Measurements from ENCODE around the gene RALGDS. TPM values are rescaled to one million over a fixed set of nuclear protein-coding genes. Genes with fewer than 3 reads are reported as not detected.

Gene RALGDS
- total and polyA plus RNA-seq, 9 of the 15 experiments (the other 6 are each of a cell fraction or from before 2014, with no cell fraction given): 0.75 to 43.3 (median 27.1) TPM

DNA sequence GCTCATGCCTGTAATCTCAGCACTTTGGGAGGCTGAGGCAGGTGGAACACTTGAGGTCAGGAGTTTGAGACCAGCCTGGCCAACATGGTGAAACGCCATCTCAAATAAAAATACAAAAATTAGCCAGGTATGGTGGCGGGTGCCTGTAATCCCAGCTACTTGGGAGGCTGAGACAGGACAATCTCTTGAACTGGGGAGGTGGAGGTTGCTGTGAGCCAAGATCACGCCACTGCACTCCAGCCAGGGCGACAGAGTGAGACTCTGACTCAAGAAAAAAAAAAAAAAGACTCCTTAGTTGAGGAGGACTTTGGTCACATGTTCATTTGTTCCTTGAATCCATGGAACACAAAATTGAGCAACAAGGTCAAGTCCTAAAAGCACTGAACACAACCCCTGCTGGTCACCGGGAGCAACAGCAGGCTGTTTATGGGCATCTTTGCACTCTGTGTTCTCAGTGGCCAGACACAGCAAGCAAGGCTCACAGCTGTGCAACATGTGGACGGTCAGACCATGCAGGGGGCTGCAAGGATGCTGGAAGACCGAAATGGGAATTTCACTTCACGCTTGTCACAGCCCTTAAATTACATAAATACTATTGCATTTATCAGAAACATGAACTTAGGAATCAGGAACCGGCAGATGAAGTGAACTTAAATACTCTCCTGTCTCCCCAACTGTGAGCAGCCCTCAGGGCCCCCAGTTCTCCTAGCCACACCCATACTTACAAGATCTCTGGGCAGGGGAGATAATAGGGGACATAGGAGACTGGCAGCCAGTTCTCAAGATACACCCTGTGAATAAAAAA is 39.9 kb upstream of the RALGDS start (continued):
- TF ChIP-seq, protein P1, sequence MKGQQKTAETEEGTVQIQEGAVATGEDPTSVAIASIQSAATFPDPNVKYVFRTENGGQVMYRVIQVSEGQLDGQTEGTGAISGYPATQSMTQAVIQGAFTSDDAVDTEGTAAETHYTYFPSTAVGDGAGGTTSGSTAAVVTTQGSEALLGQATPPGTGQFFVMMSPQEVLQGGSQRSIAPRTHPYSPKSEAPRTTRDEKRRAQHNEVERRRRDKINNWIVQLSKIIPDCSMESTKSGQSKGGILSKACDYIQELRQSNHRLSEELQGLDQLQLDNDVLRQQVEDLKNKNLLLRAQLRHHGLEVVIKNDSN (CRISPR knock-in tag; IDR thresholded peaks at IDR 0.05): peak; percentile 75
- TF ChIP-seq, protein P2, sequence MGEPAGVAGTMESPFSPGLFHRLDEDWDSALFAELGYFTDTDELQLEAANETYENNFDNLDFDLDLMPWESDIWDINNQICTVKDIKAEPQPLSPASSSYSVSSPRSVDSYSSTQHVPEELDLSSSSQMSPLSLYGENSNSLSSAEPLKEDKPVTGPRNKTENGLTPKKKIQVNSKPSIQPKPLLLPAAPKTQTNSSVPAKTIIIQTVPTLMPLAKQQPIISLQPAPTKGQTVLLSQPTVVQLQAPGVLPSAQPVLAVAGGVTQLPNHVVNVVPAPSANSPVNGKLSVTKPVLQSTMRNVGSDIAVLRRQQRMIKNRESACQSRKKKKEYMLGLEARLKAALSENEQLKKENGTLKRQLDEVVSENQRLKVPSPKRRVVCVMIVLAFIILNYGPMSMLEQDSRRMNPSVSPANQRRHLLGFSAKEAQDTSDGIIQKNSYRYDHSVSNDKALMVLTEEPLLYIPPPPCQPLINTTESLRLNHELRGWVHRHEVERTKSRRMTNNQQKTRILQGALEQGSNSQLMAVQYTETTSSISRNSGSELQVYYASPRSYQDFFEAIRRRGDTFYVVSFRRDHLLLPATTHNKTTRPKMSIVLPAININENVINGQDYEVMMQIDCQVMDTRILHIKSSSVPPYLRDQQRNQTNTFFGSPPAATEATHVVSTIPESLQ (CRISPR knock-in tag; IDR thresholded peaks at IDR 0.05): no peak
- TF ChIP-seq ZNF696 (CRISPR knock-in tag; conservative IDR thresholded peaks at IDR 0.05): no peak
- no peak for TF ChIP-seq HMG20B (CRISPR knock-in tag; IDR thresholded peaks at IDR 0.05)
- TF ChIP-seq CBX1 (IDR thresholded peaks at IDR 0.05; ENCODE audit: low read depth): no peak
- TF ChIP-seq C11orf30 (IDR thresholded peaks at IDR 0.05; ENCODE audit: low read depth): no peak
- no peak for TF ChIP-seq ZBTB17 (CRISPR knock-in tag; IDR thresholded peaks at IDR 0.05)
- TF ChIP-seq, protein P3, sequence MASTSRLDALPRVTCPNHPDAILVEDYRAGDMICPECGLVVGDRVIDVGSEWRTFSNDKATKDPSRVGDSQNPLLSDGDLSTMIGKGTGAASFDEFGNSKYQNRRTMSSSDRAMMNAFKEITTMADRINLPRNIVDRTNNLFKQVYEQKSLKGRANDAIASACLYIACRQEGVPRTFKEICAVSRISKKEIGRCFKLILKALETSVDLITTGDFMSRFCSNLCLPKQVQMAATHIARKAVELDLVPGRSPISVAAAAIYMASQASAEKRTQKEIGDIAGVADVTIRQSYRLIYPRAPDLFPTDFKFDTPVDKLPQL (IDR thresholded peaks at IDR 0.05; ENCODE audit: extremely low read depth, insufficient read length): no peak
- TF ChIP-seq TRIM28 (IDR thresholded peaks at IDR 0.05): peak; percentile 16; the same call in 1 of the 2 replicates
- TF ChIP-seq, protein P4, sequence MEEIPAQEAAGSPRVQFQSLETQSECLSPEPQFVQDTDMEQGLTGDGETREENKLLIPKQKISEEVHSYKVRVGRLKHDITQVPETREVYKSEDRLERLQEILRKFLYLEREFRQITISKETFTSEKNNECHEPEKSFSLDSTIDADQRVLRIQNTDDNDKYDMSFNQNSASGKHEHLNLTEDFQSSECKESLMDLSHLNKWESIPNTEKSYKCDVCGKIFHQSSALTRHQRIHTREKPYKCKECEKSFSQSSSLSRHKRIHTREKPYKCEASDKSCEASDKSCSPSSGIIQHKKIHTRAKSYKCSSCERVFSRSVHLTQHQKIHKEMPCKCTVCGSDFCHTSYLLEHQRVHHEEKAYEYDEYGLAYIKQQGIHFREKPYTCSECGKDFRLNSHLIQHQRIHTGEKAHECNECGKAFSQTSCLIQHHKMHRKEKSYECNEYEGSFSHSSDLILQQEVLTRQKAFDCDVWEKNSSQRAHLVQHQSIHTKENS (CRISPR knock-in tag; IDR thresholded peaks at IDR 0.05): no peak
- no peak for TF ChIP-seq ZSCAN29 (IDR thresholded peaks at IDR 0.05)
- TF ChIP-seq, protein P5, sequence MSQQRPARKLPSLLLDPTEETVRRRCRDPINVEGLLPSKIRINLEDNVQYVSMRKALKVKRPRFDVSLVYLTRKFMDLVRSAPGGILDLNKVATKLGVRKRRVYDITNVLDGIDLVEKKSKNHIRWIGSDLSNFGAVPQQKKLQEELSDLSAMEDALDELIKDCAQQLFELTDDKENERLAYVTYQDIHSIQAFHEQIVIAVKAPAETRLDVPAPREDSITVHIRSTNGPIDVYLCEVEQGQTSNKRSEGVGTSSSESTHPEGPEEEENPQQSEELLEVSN (IDR thresholded peaks at IDR 0.05; ENCODE audit: borderline replicate concordance in 1 of 2, extremely low read depth in 1 of 2, insufficient read depth in 1 of 2, insufficient read length in 1 of 2, low read depth in 1 of 2, low read length in 1 of 2, poor library complexity in 1 of 2, severe bottlenecking in 1 of 2): no peak
- TF ChIP-seq, protein P6, sequence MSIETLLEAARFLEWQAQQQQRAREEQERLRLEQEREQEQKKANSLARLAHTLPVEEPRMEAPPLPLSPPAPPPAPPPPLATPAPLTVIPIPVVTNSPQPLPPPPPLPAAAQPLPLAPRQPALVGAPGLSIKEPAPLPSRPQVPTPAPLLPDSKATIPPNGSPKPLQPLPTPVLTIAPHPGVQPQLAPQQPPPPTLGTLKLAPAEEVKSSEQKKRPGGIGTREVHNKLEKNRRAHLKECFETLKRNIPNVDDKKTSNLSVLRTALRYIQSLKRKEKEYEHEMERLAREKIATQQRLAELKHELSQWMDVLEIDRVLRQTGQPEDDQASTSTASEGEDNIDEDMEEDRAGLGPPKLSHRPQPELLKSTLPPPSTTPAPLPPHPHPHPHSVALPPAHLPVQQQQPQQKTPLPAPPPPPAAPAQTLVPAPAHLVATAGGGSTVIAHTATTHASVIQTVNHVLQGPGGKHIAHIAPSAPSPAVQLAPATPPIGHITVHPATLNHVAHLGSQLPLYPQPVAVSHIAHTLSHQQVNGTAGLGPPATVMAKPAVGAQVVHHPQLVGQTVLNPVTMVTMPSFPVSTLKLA (conservative IDR thresholded peaks at IDR 0.05): peak in 1 of 2 experiments; percentile 73; a peak in 1 of 4 replicates
- no peak for TF ChIP-seq POLR2A (conservative IDR thresholded peaks at IDR 0.05)
- TF ChIP-seq KLF16 (IDR thresholded peaks at IDR 0.05): no peak
- TF ChIP-seq STAT5B (CRISPR knock-in tag; IDR thresholded peaks at IDR 0.05): no peak
- TF ChIP-seq KDM5B (IDR thresholded peaks at IDR 0.05; ENCODE audit: insufficient replicate concordance, low read depth, low read length): no peak
- TF ChIP-seq SOX6 (IDR thresholded peaks at IDR 0.05): no peak
- TF ChIP-seq SPI1 (IDR thresholded peaks at IDR 0.05; ENCODE audit: borderline replicate concordance, low read depth, low read length): no peak
- no peak for TF ChIP-seq HCFC1 (IDR thresholded peaks at IDR 0.05; ENCODE audit: low read depth, low read length)
- TF ChIP-seq ZFX (CRISPR knock-in tag; IDR thresholded peaks at IDR 0.05): no peak; the same call in 1 of the 2 replicates
- TF ChIP-seq ZNF589 (CRISPR knock-in tag; IDR thresholded peaks at IDR 0.05; ENCODE audit: low read depth): no peak
